Left lung (tissue), 10 donors: ENCODE results near the gene ATP5F1B. TPM values are rescaled to one million over a fixed set of nuclear protein-coding genes. Genes with fewer than 3 reads are reported as not detected.

Source experiments
- ATAC-seq: fragments of 200-7000 bp; cut with Tn5 transposase; one replicate; pipeline ENCODE4 v1.9.1; 2020; ENCODE audit warnings: moderate library complexity
- DNase-seq, 4 donors: peaks; one replicate each; pipeline ENCODE4 v3.0.0-alpha.2; 2013 to 2020
- H3K27ac ChIP-seq, 2 donors: fragments of 200-600 bp; sonication (generic) in 1 of 2; one replicate each; pipeline versions ENCODE4 v1.5.0 to v1.8.0; 2020 to 2021
- H3K27me3 ChIP-seq, 2 donors: fragments of 200-600 bp; sonication (generic) in 1 of 2; one replicate each; pipeline versions ENCODE4 v1.5.0 to v1.8.0; 2020 to 2021
- H3K36me3 ChIP-seq, 2 donors: fragments of 200-600 bp; sonication (generic) in 1 of 2; one replicate each; pipeline versions ENCODE4 v1.5.0 to v1.8.0; 2020 to 2021
- H3K4me1 ChIP-seq, 2 donors: fragments of 200-600 bp; one replicate each; pipeline ENCODE4 v1.8.0; 2021
- H3K4me3 ChIP-seq, 2 donors: fragments of 200-600 bp; sonication (generic) in 1 of 2; one replicate each; pipeline versions ENCODE4 v1.5.0 to v1.8.0; 2020 to 2021; ENCODE audit warnings: mild to moderate bottlenecking in 1 of 2
- H3K9me3 ChIP-seq, 2 donors: fragments of 200-600 bp; sonication (generic) in 1 of 2; one replicate each; pipeline versions ENCODE4 v1.5.0 to v1.8.0; 2020 to 2021
- CTCF ChIP-seq, 2 donors: fragments of 200-600 bp; sonication (generic) in 1 of 2; IDR thresholded peaks; one replicate each; pipeline versions ENCODE4 v1.5.0 to v1.8.0; 2021; ENCODE audit warnings: antibody characterized with exemption in 2 of 2
- intact Hi-C, 2 donors: fragments of 100-400 bp; cut with DNase I; formaldehyde crosslinking; loops; one replicate each; pipeline versions ENCODE4 v1.11.2 to v1.14.2; 2022
- polyA plus RNA-seq, 6 donors: library from polyadenylated mRNA; unstranded; fragments of 120-200 nt; gene quantifications; one replicate each; pipeline ENCODE4 v1.2.1, GENCODE V29; 2013; ENCODE audit not compliant: insufficient read length in 6 of 6
- total RNA-seq, 2 donors: library from RNA; stranded (reverse); fragmentation: NEBNext Ultra II Directional; extraction: Animal tissue kit (Norgen Biotek cat#: 25700); gene quantifications; one replicate each; pipeline ENCODE4 v1.2.1, GENCODE V29; 2021
- donor health status: DM: no; HTN: yes; CAD: no.
- donor health status: DM: no; HTN: no; CAD: no.

The ATP5F1B gene
- total and polyA plus RNA-seq, 8 donors, result 433 to 661 (median 593) TPM

GRCh38 chr12:56679883-56680575, 34.2 kb upstream of the ATP5F1B start:
- intact Hi-C loops, result no loop called here
- Histone ChIP-seq H3K9me3 (no peaks in the 10 kb centered on the region), H3K4me1 (peaks cover 12 to 90% of the 10 kb centered on the region in 2 donors), H3K27ac (no peak overlapping the region), H3K27me3 (no peaks in the 10 kb centered on the region), H3K36me3 (peaks cover 0 to 39% of the 10 kb centered on the region in 2 donors), H3K4me3 (no peak overlapping the region)
- no peak for TF ChIP-seq CTCF (IDR thresholded peaks at IDR 0.05)
- no peak for ATAC-seq
- peak in 1 of 4 donors; percentile 10 for DNase-seq

GRCh38 chr12:56678852-56679251, 33.1 kb upstream of the ATP5F1B start:
- Histone ChIP-seq H3K36me3 (peaks cover 0 to 43% of the 10 kb centered on the region in 2 donors), H3K27me3 (no peaks in the 10 kb centered on the region), H3K27ac (no peak overlapping the region), H3K4me3 (no peak overlapping the region), H3K9me3 (no peaks in the 10 kb centered on the region), H3K4me1 (peaks cover 6 to 81% of the 10 kb centered on the region in 2 donors)
- peak in 1 of 4 donors; percentile 10 for DNase-seq
- intact Hi-C loops, result no loop called here
- TF ChIP-seq CTCF (IDR thresholded peaks at IDR 0.05), result no peak
- ATAC-seq, result no peak

GRCh38 chr12:56677680-56678079, 31.9 kb upstream of the ATP5F1B start:
- no peak for TF ChIP-seq CTCF (IDR thresholded peaks at IDR 0.05)
- Histone ChIP-seq H3K4me1 (peaks cover 5 to 74% of the 10 kb centered on the region in 2 donors), H3K27ac (no peak overlapping the region), H3K36me3 (peaks cover 0 to 48% of the 10 kb centered on the region in 2 donors), H3K9me3 (no peaks in the 10 kb centered on the region), H3K4me3 (no peak overlapping the region), H3K27me3 (no peaks in the 10 kb centered on the region)
- ATAC-seq, result no peak
- intact Hi-C loops, result no loop called here
- DNase-seq, result no peak

GRCh38 chr12:56676851-56677580, 31.2 kb upstream of the ATP5F1B start:
- Histone ChIP-seq H3K9me3 (no peaks in the 10 kb centered on the region), H3K4me3 (no peak overlapping the region), H3K4me1 (peaks cover 2 to 71% of the 10 kb centered on the region in 2 donors), H3K27ac (no peak overlapping the region), H3K36me3 (peaks cover 0 to 48% of the 10 kb centered on the region in 2 donors), H3K27me3 (no peaks in the 10 kb centered on the region)
- peak in 1 of 4 donors; percentile 16 for DNase-seq
- intact Hi-C loops, result no loop called here
- TF ChIP-seq CTCF (IDR thresholded peaks at IDR 0.05), result no peak
- ATAC-seq, result no peak

GRCh38 chr12:56671608-56672007, 25.8 kb upstream of the ATP5F1B start:
- peaks cover 0 to 74% of the 10 kb centered on the region in 2 donors for H3K36me3 ChIP-seq
- H3K9me3 ChIP-seq, result no peaks in the 10 kb centered on the region
- no peak for TF ChIP-seq CTCF (IDR thresholded peaks at IDR 0.05)
- intact Hi-C loops, result no loop called here
- no peak overlapping the region for H3K4me3 ChIP-seq
- H3K4me1 ChIP-seq, result peaks cover 0 to 25% of the 10 kb centered on the region in 2 donors
- ATAC-seq, result no peak
- DNase-seq, result no peak
- no peaks in the 10 kb centered on the region for H3K27me3 ChIP-seq
- H3K27ac ChIP-seq, result no peak overlapping the region
